ENCODE results near the gene DHDH.

GRCh38 chr19:48934837-48935236 lies 1.3 kb downstream of the DHDH start:
- TF ChIP-seq POLR2A (IDR thresholded peaks at IDR 0.05; ENCODE audit: low read depth, low read length) (no peak), TAF1 (IDR thresholded peaks at IDR 0.05; ENCODE audit: borderline replicate concordance, low read depth, low read length) (no peak)

Data from GM12892 (cell line).